ENCODE measurements around the gene TMLHE.

DNA sequence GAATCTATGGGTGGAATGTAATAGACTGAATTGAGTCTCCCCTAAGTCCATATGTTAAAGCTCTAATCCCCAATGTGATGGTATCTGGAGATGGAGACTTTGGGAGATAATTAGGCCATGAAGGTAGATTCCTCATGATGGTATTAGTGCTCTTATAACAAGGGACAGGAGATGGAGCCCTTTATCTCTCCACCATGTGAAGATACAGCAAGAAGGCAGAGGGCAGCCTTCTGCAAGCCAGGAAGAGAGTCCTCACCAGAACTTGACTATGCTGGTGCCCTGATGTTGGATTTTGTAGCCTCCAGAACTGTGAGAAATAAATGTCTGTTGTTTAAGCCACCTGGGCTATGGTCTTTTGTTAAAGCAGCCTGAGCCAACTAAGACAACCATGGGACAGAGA is 78.0 kb downstream of the TMLHE start:
- TF ChIP-seq, protein P1, sequence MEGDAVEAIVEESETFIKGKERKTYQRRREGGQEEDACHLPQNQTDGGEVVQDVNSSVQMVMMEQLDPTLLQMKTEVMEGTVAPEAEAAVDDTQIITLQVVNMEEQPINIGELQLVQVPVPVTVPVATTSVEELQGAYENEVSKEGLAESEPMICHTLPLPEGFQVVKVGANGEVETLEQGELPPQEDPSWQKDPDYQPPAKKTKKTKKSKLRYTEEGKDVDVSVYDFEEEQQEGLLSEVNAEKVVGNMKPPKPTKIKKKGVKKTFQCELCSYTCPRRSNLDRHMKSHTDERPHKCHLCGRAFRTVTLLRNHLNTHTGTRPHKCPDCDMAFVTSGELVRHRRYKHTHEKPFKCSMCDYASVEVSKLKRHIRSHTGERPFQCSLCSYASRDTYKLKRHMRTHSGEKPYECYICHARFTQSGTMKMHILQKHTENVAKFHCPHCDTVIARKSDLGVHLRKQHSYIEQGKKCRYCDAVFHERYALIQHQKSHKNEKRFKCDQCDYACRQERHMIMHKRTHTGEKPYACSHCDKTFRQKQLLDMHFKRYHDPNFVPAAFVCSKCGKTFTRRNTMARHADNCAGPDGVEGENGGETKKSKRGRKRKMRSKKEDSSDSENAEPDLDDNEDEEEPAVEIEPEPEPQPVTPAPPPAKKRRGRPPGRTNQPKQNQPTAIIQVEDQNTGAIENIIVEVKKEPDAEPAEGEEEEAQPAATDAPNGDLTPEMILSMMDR (conservative IDR thresholded peaks at IDR 0.05; ENCODE audit: low read depth in 2 of 2) = peak in 1 of 2 experiments; percentile 44; a peak in 2 of 4 replicates
- TF ChIP-seq, protein P2, sequence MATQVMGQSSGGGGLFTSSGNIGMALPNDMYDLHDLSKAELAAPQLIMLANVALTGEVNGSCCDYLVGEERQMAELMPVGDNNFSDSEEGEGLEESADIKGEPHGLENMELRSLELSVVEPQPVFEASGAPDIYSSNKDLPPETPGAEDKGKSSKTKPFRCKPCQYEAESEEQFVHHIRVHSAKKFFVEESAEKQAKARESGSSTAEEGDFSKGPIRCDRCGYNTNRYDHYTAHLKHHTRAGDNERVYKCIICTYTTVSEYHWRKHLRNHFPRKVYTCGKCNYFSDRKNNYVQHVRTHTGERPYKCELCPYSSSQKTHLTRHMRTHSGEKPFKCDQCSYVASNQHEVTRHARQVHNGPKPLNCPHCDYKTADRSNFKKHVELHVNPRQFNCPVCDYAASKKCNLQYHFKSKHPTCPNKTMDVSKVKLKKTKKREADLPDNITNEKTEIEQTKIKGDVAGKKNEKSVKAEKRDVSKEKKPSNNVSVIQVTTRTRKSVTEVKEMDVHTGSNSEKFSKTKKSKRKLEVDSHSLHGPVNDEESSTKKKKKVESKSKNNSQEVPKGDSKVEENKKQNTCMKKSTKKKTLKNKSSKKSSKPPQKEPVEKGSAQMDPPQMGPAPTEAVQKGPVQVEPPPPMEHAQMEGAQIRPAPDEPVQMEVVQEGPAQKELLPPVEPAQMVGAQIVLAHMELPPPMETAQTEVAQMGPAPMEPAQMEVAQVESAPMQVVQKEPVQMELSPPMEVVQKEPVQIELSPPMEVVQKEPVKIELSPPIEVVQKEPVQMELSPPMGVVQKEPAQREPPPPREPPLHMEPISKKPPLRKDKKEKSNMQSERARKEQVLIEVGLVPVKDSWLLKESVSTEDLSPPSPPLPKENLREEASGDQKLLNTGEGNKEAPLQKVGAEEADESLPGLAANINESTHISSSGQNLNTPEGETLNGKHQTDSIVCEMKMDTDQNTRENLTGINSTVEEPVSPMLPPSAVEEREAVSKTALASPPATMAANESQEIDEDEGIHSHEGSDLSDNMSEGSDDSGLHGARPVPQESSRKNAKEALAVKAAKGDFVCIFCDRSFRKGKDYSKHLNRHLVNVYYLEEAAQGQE (IDR thresholded peaks at IDR 0.05; ENCODE audit: unreplicated experiment) = no peak
- TF ChIP-seq EZH2 (IDR thresholded peaks at IDR 0.05; ENCODE audit: low read depth, unreplicated experiment) (no peak), EZH2phosphoT487 (IDR thresholded peaks at IDR 0.05; ENCODE audit: unreplicated experiment) (no peak), JUNB (IDR thresholded peaks at IDR 0.05; ENCODE audit: unreplicated experiment) (no peak)
- TF ChIP-seq, protein P3, sequence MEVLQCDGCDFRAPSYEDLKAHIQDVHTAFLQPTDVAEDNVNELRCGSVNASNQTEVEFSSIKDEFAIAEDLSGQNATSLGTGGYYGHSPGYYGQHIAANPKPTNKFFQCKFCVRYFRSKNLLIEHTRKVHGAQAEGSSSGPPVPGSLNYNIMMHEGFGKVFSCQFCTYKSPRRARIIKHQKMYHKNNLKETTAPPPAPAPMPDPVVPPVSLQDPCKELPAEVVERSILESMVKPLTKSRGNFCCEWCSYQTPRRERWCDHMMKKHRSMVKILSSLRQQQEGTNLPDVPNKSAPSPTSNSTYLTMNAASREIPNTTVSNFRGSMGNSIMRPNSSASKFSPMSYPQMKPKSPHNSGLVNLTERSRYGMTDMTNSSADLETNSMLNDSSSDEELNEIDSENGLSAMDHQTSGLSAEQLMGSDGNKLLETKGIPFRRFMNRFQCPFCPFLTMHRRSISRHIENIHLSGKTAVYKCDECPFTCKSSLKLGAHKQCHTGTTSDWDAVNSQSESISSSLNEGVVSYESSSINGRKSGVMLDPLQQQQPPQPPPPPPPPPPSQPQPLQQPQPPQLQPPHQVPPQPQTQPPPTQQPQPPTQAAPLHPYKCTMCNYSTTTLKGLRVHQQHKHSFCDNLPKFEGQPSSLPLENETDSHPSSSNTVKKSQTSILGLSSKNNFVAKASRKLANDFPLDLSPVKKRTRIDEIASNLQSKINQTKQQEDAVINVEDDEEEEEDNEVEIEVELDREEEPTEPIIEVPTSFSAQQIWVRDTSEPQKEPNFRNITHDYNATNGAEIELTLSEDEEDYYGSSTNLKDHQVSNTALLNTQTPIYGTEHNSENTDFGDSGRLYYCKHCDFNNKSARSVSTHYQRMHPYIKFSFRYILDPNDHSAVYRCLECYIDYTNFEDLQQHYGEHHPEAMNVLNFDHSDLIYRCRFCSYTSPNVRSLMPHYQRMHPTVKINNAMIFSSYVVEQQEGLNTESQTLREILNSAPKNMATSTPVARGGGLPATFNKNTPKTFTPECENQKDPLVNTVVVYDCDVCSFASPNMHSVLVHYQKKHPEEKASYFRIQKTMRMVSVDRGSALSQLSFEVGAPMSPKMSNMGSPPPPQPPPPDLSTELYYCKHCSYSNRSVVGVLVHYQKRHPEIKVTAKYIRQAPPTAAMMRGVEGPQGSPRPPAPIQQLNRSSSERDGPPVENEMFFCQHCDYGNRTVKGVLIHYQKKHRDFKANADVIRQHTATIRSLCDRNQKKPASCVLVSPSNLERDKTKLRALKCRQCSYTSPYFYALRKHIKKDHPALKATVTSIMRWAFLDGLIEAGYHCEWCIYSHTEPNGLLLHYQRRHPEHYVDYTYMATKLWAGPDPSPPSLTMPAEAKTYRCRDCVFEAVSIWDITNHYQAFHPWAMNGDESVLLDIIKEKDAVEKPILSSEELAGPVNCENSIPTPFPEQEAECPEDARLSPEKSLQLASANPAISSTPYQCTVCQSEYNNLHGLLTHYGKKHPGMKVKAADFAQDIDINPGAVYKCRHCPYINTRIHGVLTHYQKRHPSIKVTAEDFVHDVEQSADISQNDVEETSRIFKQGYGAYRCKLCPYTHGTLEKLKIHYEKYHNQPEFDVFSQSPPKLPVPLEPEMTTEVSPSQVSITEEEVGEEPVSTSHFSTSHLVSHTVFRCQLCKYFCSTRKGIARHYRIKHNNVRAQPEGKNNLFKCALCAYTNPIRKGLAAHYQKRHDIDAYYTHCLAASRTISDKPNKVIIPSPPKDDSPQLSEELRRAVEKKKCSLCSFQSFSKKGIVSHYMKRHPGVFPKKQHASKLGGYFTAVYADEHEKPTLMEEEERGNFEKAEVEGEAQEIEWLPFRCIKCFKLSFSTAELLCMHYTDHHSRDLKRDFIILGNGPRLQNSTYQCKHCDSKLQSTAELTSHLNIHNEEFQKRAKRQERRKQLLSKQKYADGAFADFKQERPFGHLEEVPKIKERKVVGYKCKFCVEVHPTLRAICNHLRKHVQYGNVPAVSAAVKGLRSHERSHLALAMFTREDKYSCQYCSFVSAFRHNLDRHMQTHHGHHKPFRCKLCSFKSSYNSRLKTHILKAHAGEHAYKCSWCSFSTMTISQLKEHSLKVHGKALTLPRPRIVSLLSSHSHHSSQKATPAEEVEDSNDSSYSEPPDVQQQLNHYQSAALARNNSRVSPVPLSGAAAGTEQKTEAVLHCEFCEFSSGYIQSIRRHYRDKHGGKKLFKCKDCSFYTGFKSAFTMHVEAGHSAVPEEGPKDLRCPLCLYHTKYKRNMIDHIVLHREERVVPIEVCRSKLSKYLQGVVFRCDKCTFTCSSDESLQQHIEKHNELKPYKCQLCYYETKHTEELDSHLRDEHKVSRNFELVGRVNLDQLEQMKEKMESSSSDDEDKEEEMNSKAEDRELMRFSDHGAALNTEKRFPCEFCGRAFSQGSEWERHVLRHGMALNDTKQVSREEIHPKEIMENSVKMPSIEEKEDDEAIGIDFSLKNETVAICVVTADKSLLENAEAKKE (CRISPR knock-in tag; IDR thresholded peaks at IDR 0.05) = no peak
- TF ChIP-seq, protein P4, sequence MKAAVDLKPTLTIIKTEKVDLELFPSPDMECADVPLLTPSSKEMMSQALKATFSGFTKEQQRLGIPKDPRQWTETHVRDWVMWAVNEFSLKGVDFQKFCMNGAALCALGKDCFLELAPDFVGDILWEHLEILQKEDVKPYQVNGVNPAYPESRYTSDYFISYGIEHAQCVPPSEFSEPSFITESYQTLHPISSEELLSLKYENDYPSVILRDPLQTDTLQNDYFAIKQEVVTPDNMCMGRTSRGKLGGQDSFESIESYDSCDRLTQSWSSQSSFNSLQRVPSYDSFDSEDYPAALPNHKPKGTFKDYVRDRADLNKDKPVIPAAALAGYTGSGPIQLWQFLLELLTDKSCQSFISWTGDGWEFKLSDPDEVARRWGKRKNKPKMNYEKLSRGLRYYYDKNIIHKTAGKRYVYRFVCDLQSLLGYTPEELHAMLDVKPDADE (IDR thresholded peaks at IDR 0.05) = no peak

Measured in GM23338 (cell line).